HUDEP-2 (cell line): ENCODE data around the gene GCSAML.
A peak's percentile ranks its signal among the peaks of the same experiment; 100 is the strongest.

Experiments
- DNase-seq, 76 experiments: peaks; one replicate each; lab custom pipeline; 2025; ENCODE audit not compliant: unreplicated experiment in 76 of 76; lab: John Stamatoyannopoulos, UW

GCSAML gene

DNA sequence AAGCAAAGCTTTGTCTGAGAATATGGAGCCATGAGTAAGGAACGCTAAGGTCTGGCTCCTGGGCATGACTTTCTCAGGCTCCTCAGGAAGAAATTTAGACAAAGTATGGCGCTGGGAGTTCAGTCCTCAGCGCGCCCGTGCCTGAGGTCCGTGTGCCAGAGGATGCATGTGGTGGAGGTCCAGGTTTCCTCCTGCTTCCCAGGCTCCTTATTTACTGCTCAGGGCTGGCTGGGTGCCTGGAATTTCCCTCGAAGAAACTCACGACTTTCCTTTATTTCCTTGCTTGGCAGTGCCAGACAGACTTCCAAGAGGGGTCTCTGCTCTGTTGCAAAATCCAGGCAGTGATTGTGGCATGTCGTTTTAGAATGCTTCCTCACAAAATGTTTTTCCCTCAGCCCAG is 13.3 kb downstream of the GCSAML start:
- DNase-seq: no peak

DNA sequence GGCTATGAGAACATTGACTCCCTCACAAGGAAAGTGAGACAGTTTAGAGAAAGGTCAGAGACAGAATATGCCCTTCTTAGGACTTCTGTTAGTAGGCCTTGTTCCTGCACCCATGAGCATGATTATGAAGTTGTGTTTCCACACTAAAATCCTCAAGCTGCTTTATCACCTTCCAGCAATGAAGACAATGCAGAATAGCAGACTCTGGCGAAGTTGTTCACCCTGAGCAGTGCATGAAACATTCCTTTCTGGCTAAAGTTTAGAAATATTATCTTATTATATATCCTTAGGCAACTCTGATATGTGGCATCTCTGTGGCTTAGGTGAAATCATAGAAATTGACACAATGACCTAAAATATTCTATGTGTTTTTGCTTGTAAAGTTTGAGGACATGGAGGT is 25.3 kb downstream of the GCSAML start:
- no peak for DNase-seq

DNA sequence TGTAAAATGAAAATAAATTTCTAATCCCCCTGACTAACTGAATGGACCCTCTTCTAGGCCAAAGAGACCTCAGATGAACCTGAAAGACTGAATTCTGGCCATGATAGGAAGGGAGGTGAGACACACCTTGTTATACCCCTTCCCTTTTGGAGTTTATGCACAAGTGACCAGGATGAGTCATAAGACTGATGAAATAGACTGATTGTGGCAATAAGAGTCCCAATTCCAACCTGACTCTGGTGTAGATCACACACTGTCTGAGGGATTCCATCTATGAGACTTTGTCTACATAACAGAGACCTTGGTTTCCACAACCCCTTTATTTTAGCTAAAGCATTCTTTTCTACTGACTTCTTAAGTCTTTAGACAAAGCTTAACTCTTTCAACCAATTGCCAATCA is 25.7 kb downstream of the GCSAML start:
- DNase-seq: no peak

DNA sequence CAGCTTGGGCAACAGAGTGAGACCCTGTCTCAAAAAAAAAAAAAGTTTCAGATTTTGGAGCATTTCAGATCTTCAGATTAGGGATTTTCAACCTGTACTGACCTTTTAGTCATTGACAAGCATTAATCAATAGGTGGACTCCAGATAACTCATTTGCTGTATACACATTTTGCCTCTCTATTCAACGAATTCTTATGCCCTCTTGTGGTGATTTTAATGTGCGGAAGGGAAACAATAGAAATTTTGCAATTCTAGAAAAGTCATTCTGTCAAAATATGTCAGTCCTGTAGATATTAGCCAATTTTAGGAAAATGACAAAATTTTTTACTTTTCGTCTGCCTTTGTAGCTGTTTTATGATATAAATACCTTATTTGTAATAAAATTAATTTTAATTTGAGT is 27.6 kb downstream of the GCSAML start:
- DNase-seq: peak in 15 of 76 experiments; percentile 5 to 43 (median 18)

DNA sequence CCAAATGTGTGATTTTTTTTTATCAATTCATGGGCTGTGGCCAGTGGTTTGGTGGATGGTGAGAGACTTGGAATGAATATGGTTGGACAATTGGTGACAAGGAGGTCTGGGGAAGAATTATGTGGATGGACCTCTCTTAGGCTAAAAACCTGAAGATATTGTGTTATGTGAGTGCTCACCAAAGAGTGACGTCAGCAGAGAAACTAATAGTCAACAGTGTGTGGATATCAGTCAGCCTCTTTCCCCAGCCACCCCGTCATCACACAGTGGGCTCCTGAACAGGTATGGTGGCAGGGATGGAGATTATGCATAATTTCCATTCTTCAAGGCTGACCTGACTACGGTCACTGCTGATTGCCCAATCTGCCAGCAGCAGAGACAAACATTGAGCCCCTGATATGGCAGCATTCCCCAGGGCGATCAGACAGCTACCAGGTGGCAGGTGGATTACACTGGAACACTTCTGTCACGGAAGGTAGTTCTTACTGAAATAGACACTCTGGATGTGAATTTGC is 30.1 kb downstream of the GCSAML start:
- DNase-seq: no peak

DNA sequence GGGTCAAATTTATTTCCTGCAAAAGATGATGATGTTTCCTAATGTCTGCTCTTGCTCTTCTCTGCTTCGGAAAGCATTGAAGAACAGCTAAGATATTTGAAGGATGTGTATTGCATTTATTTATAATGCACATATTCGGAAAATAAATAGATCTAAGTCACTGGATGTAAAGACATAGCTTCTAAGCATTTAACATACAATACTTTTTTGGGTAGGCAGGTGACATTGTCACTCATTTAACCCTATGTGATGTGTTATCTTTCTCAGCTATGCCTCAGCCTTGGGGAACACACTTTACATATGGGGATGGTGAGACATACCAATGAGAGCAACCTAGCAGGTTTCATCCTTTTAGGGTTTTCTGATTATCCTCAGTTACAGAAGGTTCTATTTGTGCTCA is 39.1 kb downstream of the GCSAML start, which contains the start of gene OR2G2:
Gene OR2G2, plus strand, starts transcription at position 301 of the 400 bp plus-strand sequence. Its CDS starts 0 bp downstream, at position 301.
- DNase-seq: no peak

DNA sequence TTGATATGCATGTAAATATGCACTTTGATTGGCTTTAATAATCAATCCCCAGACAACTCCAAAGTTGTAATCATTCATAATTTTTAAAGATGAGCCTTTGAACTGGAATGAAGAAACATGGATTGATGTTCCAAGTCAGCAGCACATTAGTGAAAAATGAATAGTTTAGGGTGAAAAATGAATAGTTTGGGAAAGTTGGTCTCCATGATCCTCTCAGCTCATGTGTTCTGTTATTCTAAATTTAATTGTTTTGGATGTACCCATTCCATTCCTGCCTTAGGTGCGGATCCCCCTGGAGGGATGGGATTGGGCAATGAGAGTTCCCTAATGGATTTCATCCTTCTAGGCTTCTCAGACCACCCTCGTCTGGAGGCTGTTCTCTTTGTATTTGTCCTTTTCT is 56.4 kb downstream of the GCSAML start, which contains the start of gene OR2G3:
Gene OR2G3, plus strand, starts transcription at position 301 of the 400 bp plus-strand sequence. Its CDS starts 0 bp downstream, at position 301.
- no peak for DNase-seq

DNA sequence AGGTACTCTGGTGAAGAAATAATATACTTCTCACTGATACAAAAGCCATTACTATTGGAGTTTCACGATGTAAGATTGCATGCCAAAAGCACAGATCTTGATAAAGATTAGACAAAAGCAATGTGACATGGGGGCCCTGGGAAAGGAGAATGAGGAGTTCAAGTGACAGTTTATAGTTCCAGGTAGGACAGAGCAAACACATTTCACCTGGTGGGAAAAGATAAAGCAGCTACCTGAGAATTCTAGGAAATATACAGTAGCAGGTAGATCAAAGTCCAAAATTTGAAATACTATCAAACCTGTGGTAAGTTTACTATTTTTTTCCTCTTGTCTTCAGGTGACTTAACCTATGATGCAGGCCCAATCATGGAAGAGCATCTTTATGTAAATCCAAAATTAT is 64.5 kb downstream of the GCSAML start:
- no peak for DNase-seq

DNA sequence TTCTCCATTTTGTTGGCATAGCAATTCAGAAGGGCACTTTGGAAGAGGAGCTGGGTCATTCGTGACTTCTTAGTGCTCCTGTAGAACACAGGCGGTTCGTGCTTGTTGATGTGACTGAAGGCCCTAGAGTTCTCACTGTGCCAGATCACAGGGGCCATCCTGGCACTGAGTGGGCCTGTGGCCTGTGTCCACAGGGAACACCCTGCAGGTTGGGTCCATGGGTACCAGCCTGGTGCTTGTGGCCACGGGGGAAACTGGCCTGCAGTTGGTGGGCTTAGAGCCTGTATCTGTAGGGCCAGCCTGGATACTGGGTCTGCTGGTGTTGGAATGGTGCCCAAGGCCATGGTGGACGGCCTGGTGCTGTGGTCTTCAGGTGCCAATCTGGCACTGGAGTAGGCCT is 65.7 kb downstream of the GCSAML start:
- no peak for DNase-seq
